GM23338 (cell line): Measurements from ENCODE around the gene C20orf204. TPM values are rescaled to one million over a fixed set of nuclear protein-coding genes. Genes with fewer than 3 reads are reported as not detected.

ENCODE experiments used
- ATAC-seq: fragments of 200-7000 bp; cut with Tn5 transposase; 3 replicates; pipeline ENCODE4 v1.9.1; 2020
- DNase-seq: peaks from one replicate; pipeline ENCODE4 v3.0.0-alpha.2; 2015; ENCODE audit warnings: low spot score
- H2AFZ ChIP-seq: fragments of 200-600 bp; sonication (generic); 2 replicates; pipeline ENCODE4 v1.8.0; 2016; ENCODE audit warnings: antibody characterized with exemption, mild to moderate bottlenecking, moderate library complexity
- H3F3A ChIP-seq: fragments of 200-600 bp; sonication (generic); replicated peaks from 2 replicates; pipeline ENCODE4 v1.8.0; 2017; ENCODE audit warnings: antibody characterized with exemption, mixed run types, low read depth
- H3K27ac ChIP-seq: fragments of 200-600 bp; sonication (generic); 2 replicates; pipeline ENCODE4 v1.6.1; 2016; ENCODE audit warnings: low read depth
- H3K27me3 ChIP-seq: fragments of 200-600 bp; sonication (generic); 2 replicates; pipeline ENCODE4 v1.8.0; 2016; ENCODE audit warnings: mild to moderate bottlenecking, mixed run types, moderate library complexity; ENCODE audit not compliant: insufficient read depth
- H3K36me3 ChIP-seq: fragments of 200-600 bp; sonication (generic); 2 replicates; pipeline ENCODE4 v1.8.0; 2016; ENCODE audit warnings: mild to moderate bottlenecking; ENCODE audit not compliant: insufficient read depth
- H3K4me1 ChIP-seq: fragments of 200-600 bp; sonication (generic); 2 replicates; pipeline ENCODE4 v1.8.0; 2016; ENCODE audit warnings: mild to moderate bottlenecking, moderate library complexity; ENCODE audit not compliant: insufficient read depth
- H3K4me2 ChIP-seq: fragments of 200-600 bp; sonication (generic); 2 replicates; pipeline ENCODE4 v1.7.1; 2017; ENCODE audit warnings: mixed run types
- H3K4me3 ChIP-seq: fragments of 200-600 bp; sonication (generic); 2 replicates; pipeline ENCODE4 v1.6.1; 2016; ENCODE audit warnings: mixed run types
- H3K79me2 ChIP-seq: fragments of 200-600 bp; sonication (generic); replicated peaks from 2 replicates; pipeline ENCODE4 v1.8.0; 2017; ENCODE audit warnings: mild to moderate bottlenecking; ENCODE audit not compliant: insufficient read depth
- H3K9me2 ChIP-seq: fragments of 200-600 bp; sonication (generic); 2 replicates; pipeline ENCODE4 v1.8.0; 2017; ENCODE audit not compliant: insufficient read depth
- H4K20me1 ChIP-seq: fragments of 200-600 bp; sonication (generic); replicated peaks from 2 replicates; pipeline ENCODE4 v1.8.0; 2017; ENCODE audit warnings: mild to moderate bottlenecking; ENCODE audit not compliant: insufficient read depth
- H3K27ac Mint-ChIP-seq: 2 replicates; pipeline ENCODE4 v1.8.0; 2020; ENCODE audit warnings: inconsistent platforms, mild to moderate bottlenecking, moderate library complexity, mixed read lengths
- H3K27me3 Mint-ChIP-seq: 3 replicates; pipeline ENCODE4 v1.8.0; 2022; ENCODE audit warnings: low read depth, mild to moderate bottlenecking, moderate library complexity, mixed read lengths, inconsistent platforms; ENCODE audit not compliant: insufficient read depth, poor library complexity
- H3K36me3 Mint-ChIP-seq: 3 replicates; pipeline ENCODE4 v1.8.0; 2021; ENCODE audit warnings: low read depth, mild to moderate bottlenecking, inconsistent platforms, moderate library complexity, mixed read lengths
- H3K4me1 Mint-ChIP-seq: 3 replicates; pipeline ENCODE4 v1.8.0; 2020; ENCODE audit warnings: mild to moderate bottlenecking, inconsistent platforms, mixed read lengths
- H3K4me3 Mint-ChIP-seq: 3 replicates; pipeline ENCODE4 v1.8.0; 2021; ENCODE audit warnings: moderate library complexity, mild to moderate bottlenecking, inconsistent platforms, mixed read lengths
- H3K9me3 Mint-ChIP-seq: 3 replicates; pipeline ENCODE4 v1.8.0; 2020; ENCODE audit warnings: moderate library complexity, mild to moderate bottlenecking, inconsistent platforms, mixed read lengths
- CREB1 ChIP-seq: fragments of 250-450 bp; sonication (Bioruptor Pico); IDR thresholded peaks from 2 replicates; pipeline ENCODE4 v1.5.0; 2020; ENCODE audit warnings: low read depth, mild to moderate bottlenecking, moderate library complexity
- CTCF ChIP-seq, 2 experiments: fragments of 200-600 bp in 1 of 2; sonication (generic) in 1 of 2; conservative IDR thresholded peaks; 2 replicates each; pipeline versions ENCODE4 v1.5.1 to v1.6.1; 2016 to 2017; ENCODE audit warnings: antibody characterized with exemption in 2 of 2, low read depth in 2 of 2, mild to moderate bottlenecking in 2 of 2, moderate library complexity in 1 of 2
- EZH2phosphoT487 ChIP-seq: fragments of 200-600 bp; sonication (generic); IDR thresholded peaks from one replicate; pipeline ENCODE4 v1.8.1; 2018; ENCODE audit warnings: antibody characterized with exemption; ENCODE audit not compliant: unreplicated experiment
- JUNB ChIP-seq: IDR thresholded peaks from one replicate; pipeline ENCODE4 v1.6.1; 2016; ENCODE audit warnings: antibody characterized with exemption; ENCODE audit not compliant: unreplicated experiment
- POLR2AphosphoS5 ChIP-seq: IDR thresholded peaks from 2 replicates; pipeline ENCODE4 v1.6.1; 2016; ENCODE audit warnings: antibody characterized with exemption, low read depth
- REST ChIP-seq: IDR thresholded peaks from one replicate; pipeline ENCODE4 v1.6.1; 2018; ENCODE audit warnings: antibody characterized with exemption; ENCODE audit not compliant: unreplicated experiment
- ZNF114 ChIP-seq: fragments of 250-450 bp; sonication (Bioruptor Pico); IDR thresholded peaks from 2 replicates; pipeline ENCODE4 v1.5.0; 2020; ENCODE audit warnings: mild to moderate bottlenecking, moderate library complexity
- polyA plus RNA-seq: library from polyadenylated mRNA; unstranded; fragments of >200 nt; fragmentation: Nextera tagmentation; extraction: Ambion mirVana; gene quantifications from 2 replicates; pipeline ENCODE4 v1.2.1, GENCODE V29; 2016
- total RNA-seq: library from RNA; depleted of rRNA; stranded (reverse); fragments of >200 nt; shearing (Covaris generic); gene quantifications from 2 replicates; pipeline ENCODE4 v1.2.3, GENCODE V29; 2014
- TF ChIP-seq, protein P1 (sequence below): fragments of 250-450 bp; sonication (Bioruptor Pico); IDR thresholded peaks from 2 replicates; pipeline ENCODE4 v1.5.0; 2020; ENCODE audit warnings: mild to moderate bottlenecking, moderate library complexity

C20orf204 gene
- total and polyA plus RNA-seq, 2 experiments from 2014 or later = 0.73 to 0.82 TPM

DNA sequence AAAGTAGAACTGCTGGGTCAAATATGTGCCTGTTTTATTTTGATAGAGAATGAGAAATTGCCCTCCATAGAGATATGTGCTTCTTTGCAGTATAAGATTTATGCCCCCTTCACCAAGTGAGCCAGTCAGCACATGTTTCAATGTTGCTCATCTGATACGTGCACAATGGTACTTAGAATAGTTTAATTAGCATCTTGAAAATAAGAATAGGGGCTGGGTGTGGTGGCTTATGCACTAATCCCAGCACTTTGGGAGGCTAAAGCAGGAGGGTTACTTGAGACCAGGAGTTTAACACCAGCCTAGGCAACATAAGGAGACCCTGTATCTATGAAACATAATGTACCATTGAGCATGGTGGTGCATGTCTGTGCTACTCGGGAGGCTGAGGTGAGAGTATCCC, 20.3 kb upstream of the C20orf204 start (continued):
- no peak for TF ChIP-seq REST

GRCh38 chr20:64021124-64021975, 14.6 kb upstream of the C20orf204 start:
- Histone ChIP-seq H3K36me3 (peaks cover 6% of the 10 kb centered on the region; the same call in 1 of the 2 replicates), H3K27me3 (no peaks in the 10 kb centered on the region)
- ATAC-seq = no peak
- TF ChIP-seq REST (no peak), POLR2AphosphoS5 (no peak), ZNF114 (CRISPR knock-in tag) (no peak), CREB1 (no peak), CTCF (conservative IDR thresholded peaks at IDR 0.05; ENCODE audit: low read depth in 2 of 2) (no peak), JUNB (no peak), EZH2phosphoT487 (no peak)
- TF ChIP-seq, protein P1, sequence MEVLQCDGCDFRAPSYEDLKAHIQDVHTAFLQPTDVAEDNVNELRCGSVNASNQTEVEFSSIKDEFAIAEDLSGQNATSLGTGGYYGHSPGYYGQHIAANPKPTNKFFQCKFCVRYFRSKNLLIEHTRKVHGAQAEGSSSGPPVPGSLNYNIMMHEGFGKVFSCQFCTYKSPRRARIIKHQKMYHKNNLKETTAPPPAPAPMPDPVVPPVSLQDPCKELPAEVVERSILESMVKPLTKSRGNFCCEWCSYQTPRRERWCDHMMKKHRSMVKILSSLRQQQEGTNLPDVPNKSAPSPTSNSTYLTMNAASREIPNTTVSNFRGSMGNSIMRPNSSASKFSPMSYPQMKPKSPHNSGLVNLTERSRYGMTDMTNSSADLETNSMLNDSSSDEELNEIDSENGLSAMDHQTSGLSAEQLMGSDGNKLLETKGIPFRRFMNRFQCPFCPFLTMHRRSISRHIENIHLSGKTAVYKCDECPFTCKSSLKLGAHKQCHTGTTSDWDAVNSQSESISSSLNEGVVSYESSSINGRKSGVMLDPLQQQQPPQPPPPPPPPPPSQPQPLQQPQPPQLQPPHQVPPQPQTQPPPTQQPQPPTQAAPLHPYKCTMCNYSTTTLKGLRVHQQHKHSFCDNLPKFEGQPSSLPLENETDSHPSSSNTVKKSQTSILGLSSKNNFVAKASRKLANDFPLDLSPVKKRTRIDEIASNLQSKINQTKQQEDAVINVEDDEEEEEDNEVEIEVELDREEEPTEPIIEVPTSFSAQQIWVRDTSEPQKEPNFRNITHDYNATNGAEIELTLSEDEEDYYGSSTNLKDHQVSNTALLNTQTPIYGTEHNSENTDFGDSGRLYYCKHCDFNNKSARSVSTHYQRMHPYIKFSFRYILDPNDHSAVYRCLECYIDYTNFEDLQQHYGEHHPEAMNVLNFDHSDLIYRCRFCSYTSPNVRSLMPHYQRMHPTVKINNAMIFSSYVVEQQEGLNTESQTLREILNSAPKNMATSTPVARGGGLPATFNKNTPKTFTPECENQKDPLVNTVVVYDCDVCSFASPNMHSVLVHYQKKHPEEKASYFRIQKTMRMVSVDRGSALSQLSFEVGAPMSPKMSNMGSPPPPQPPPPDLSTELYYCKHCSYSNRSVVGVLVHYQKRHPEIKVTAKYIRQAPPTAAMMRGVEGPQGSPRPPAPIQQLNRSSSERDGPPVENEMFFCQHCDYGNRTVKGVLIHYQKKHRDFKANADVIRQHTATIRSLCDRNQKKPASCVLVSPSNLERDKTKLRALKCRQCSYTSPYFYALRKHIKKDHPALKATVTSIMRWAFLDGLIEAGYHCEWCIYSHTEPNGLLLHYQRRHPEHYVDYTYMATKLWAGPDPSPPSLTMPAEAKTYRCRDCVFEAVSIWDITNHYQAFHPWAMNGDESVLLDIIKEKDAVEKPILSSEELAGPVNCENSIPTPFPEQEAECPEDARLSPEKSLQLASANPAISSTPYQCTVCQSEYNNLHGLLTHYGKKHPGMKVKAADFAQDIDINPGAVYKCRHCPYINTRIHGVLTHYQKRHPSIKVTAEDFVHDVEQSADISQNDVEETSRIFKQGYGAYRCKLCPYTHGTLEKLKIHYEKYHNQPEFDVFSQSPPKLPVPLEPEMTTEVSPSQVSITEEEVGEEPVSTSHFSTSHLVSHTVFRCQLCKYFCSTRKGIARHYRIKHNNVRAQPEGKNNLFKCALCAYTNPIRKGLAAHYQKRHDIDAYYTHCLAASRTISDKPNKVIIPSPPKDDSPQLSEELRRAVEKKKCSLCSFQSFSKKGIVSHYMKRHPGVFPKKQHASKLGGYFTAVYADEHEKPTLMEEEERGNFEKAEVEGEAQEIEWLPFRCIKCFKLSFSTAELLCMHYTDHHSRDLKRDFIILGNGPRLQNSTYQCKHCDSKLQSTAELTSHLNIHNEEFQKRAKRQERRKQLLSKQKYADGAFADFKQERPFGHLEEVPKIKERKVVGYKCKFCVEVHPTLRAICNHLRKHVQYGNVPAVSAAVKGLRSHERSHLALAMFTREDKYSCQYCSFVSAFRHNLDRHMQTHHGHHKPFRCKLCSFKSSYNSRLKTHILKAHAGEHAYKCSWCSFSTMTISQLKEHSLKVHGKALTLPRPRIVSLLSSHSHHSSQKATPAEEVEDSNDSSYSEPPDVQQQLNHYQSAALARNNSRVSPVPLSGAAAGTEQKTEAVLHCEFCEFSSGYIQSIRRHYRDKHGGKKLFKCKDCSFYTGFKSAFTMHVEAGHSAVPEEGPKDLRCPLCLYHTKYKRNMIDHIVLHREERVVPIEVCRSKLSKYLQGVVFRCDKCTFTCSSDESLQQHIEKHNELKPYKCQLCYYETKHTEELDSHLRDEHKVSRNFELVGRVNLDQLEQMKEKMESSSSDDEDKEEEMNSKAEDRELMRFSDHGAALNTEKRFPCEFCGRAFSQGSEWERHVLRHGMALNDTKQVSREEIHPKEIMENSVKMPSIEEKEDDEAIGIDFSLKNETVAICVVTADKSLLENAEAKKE (CRISPR knock-in tag) = no peak

More at GRCh38 chr20:64021124-64021975, 14.6 kb upstream of the C20orf204 start:
- Mint-ChIP-seq H3K9me3 (no peaks in the 10 kb centered on the region), H3K36me3 (peaks cover 73% of the 10 kb centered on the region), H3K27me3 (peaks cover 7% of the 10 kb centered on the region), H3K4me3 (no peak overlapping the region), H3K27ac (no peak overlapping the region), H3K4me1 (no peaks in the 10 kb centered on the region)
- no peaks in the 10 kb centered on the region for H3K4me1 ChIP-seq
- no peak overlapping the region for H3K4me3 ChIP-seq
- H3K4me2 ChIP-seq = no peak overlapping the region
- H3K27ac ChIP-seq = no peak overlapping the region
- 0 out of 2 replicates have a peak, but pooled peaks cover 3% of the 10 kb centered on the region for H4K20me1 ChIP-seq
- H3F3A ChIP-seq = 0 out of 2 replicates have a peak, but pooled peaks cover 6% of the 10 kb centered on the region
- DNase-seq = no peak
- H2AFZ ChIP-seq = no peak overlapping the region
- no peaks in the 10 kb centered on the region for H3K79me2 ChIP-seq
- no peaks in the 10 kb centered on the region for H3K9me2 ChIP-seq
